ENCODE measurements around the gene PTPRK. TPM values are rescaled to one million over a fixed set of nuclear protein-coding genes. Genes with fewer than 3 reads are reported as not detected.

PTPRK gene
- total RNA-seq, 1 donor from 2014 or later = 117 TPM

GRCh38 chr6:128025478-128025877, 494.9 kb downstream of the PTPRK start:
- H3K36me3 ChIP-seq (ENCODE audit: control insufficient read depth, insufficient read depth, low read length) = no peaks in the 10 kb centered on the region
- TF ChIP-seq CTCF (IDR thresholded peaks at IDR 0.05; ENCODE audit: insufficient read depth, low read length, poor library complexity, severe bottlenecking) = no peak
- DNase-seq (ENCODE audit: low read depth) = no peak

GRCh38 chr6:128024969-128025368, 495.4 kb downstream of the PTPRK start:
- no peak for DNase-seq (ENCODE audit: low read depth)
- no peaks in the 10 kb centered on the region for H3K27me3 ChIP-seq (ENCODE audit: control insufficient read depth, insufficient read depth, low read length)
- TF ChIP-seq CTCF (IDR thresholded peaks at IDR 0.05; ENCODE audit: insufficient read depth, low read length, poor library complexity, severe bottlenecking) = no peak
- no peaks in the 10 kb centered on the region for H3K36me3 ChIP-seq (ENCODE audit: control insufficient read depth, insufficient read depth, low read length)
- H3K4me3 ChIP-seq (ENCODE audit: low read depth, low read length) = no peak overlapping the region

More at GRCh38 chr6:128025478-128025877, 494.9 kb downstream of the PTPRK start:
- Histone ChIP-seq H3K27me3 (ENCODE audit: control insufficient read depth, insufficient read depth, low read length) (no peaks in the 10 kb centered on the region), H3K4me3 (ENCODE audit: low read depth, low read length) (no peak overlapping the region)

GRCh38 chr6:128024046-128024445, 496.4 kb downstream of the PTPRK start:
- Histone ChIP-seq H3K4me3 (ENCODE audit: low read depth, low read length) (no peak overlapping the region), H3K27me3 (ENCODE audit: control insufficient read depth, insufficient read depth, low read length) (no peaks in the 10 kb centered on the region), H3K36me3 (ENCODE audit: control insufficient read depth, insufficient read depth, low read length) (no peaks in the 10 kb centered on the region)
- no peak for TF ChIP-seq CTCF (IDR thresholded peaks at IDR 0.05; ENCODE audit: insufficient read depth, low read length, poor library complexity, severe bottlenecking)
- DNase-seq (ENCODE audit: low read depth) = no peak

GRCh38 chr6:128018821-128019220, 501.6 kb downstream of the PTPRK start:
- no peak for TF ChIP-seq CTCF (IDR thresholded peaks at IDR 0.05; ENCODE audit: insufficient read depth, low read length, poor library complexity, severe bottlenecking)
- Histone ChIP-seq H3K36me3 (ENCODE audit: control insufficient read depth, insufficient read depth, low read length) (no peaks in the 10 kb centered on the region), H3K27me3 (ENCODE audit: control insufficient read depth, insufficient read depth, low read length) (no peaks in the 10 kb centered on the region), H3K4me3 (ENCODE audit: low read depth, low read length) (no peak overlapping the region)
- DNase-seq (ENCODE audit: low read depth) = no peak

GRCh38 chr6:128017288-128017687, 503.1 kb downstream of the PTPRK start:
- H3K36me3 ChIP-seq (ENCODE audit: control insufficient read depth, insufficient read depth, low read length) = no peaks in the 10 kb centered on the region
- H3K27me3 ChIP-seq (ENCODE audit: control insufficient read depth, insufficient read depth, low read length) = no peaks in the 10 kb centered on the region
- DNase-seq (ENCODE audit: low read depth) = no peak
- no peak overlapping the region for H3K4me3 ChIP-seq (ENCODE audit: low read depth, low read length)
- no peak for TF ChIP-seq CTCF (IDR thresholded peaks at IDR 0.05; ENCODE audit: insufficient read depth, low read length, poor library complexity, severe bottlenecking)

- no peak for TF ChIP-seq CTCF (IDR thresholded peaks at IDR 0.05; ENCODE audit: insufficient read depth, low read length, poor library complexity, severe bottlenecking)
- no peak for DNase-seq (ENCODE audit: low read depth)
- no peaks in the 10 kb centered on the region for H3K36me3 ChIP-seq (ENCODE audit: control insufficient read depth, insufficient read depth, low read length)
- H3K4me3 ChIP-seq (ENCODE audit: low read depth, low read length) = no peak overlapping the region
- no peaks in the 10 kb centered on the region for H3K27me3 ChIP-seq (ENCODE audit: control insufficient read depth, insufficient read depth, low read length)
Measured at GRCh38 chr6:128007658-128008057, 512.7 kb downstream of the PTPRK start.
